ENCODE data around the gene GALT.

GRCh38 chr9:34669809-34670562 lies 23.5 kb downstream of the GALT start:
- no peak for TF ChIP-seq TAF1 (IDR thresholded peaks at IDR 0.05; ENCODE audit: borderline replicate concordance, insufficient read depth, low read length)
- TF ChIP-seq, protein P1, sequence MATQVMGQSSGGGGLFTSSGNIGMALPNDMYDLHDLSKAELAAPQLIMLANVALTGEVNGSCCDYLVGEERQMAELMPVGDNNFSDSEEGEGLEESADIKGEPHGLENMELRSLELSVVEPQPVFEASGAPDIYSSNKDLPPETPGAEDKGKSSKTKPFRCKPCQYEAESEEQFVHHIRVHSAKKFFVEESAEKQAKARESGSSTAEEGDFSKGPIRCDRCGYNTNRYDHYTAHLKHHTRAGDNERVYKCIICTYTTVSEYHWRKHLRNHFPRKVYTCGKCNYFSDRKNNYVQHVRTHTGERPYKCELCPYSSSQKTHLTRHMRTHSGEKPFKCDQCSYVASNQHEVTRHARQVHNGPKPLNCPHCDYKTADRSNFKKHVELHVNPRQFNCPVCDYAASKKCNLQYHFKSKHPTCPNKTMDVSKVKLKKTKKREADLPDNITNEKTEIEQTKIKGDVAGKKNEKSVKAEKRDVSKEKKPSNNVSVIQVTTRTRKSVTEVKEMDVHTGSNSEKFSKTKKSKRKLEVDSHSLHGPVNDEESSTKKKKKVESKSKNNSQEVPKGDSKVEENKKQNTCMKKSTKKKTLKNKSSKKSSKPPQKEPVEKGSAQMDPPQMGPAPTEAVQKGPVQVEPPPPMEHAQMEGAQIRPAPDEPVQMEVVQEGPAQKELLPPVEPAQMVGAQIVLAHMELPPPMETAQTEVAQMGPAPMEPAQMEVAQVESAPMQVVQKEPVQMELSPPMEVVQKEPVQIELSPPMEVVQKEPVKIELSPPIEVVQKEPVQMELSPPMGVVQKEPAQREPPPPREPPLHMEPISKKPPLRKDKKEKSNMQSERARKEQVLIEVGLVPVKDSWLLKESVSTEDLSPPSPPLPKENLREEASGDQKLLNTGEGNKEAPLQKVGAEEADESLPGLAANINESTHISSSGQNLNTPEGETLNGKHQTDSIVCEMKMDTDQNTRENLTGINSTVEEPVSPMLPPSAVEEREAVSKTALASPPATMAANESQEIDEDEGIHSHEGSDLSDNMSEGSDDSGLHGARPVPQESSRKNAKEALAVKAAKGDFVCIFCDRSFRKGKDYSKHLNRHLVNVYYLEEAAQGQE (IDR thresholded peaks at IDR 0.05; ENCODE audit: insufficient read depth in 1 of 2, low read depth in 2 of 2, low read length in 2 of 2): no peak

All from PFSK-1 (cell line).